ENCODE results near the gene DRAM2. TPM values are rescaled to one million over a fixed set of nuclear protein-coding genes. Genes with fewer than 3 reads are reported as not detected.

DRAM2 gene
- 39.2 and 53.8 TPM in 2 replicates for total RNA-seq (2014; rRNA removed; shearing (Covaris generic))

- DNase-seq (ENCODE audit: low read depth): peak; percentile 95
Observed at GRCh38 chr1:111139956-111140679, at the start of gene DRAM2, which contains the start of gene CEPT1. Gene DRAM2, minus strand, starts transcription at chr1:111140093. Its CDS starts 8,539 bp downstream, at chr1:111131554. Gene CEPT1, plus strand, starts transcription at chr1:111140223. Its CDS starts 7,492 bp downstream, at chr1:111147715.

- no peak for DNase-seq (ENCODE audit: low read depth)
Observed at GRCh38 chr1:111184663-111185062, 44.8 kb upstream of the DRAM2 start.

GRCh38 chr1:111183308-111184069 lies 43.6 kb upstream of the DRAM2 start:
- no peak for DNase-seq (ENCODE audit: low read depth)

- no peak for DNase-seq (ENCODE audit: low read depth)
Observed at GRCh38 chr1:111182052-111182451, 42.2 kb upstream of the DRAM2 start.

- DNase-seq (ENCODE audit: low read depth): no peak
Observed at GRCh38 chr1:111179968-111180533, 40.2 kb upstream of the DRAM2 start.

- DNase-seq (ENCODE audit: low read depth): peak; percentile 3
Observed at GRCh38 chr1:111176678-111177077, 36.8 kb upstream of the DRAM2 start.

GRCh38 chr1:111175349-111175748 lies 35.5 kb upstream of the DRAM2 start:
- DNase-seq (ENCODE audit: low read depth): no peak

- no peak for DNase-seq (ENCODE audit: low read depth)
Observed at GRCh38 chr1:111174070-111174469, 34.2 kb upstream of the DRAM2 start.

- DNase-seq (ENCODE audit: low read depth): no peak
Observed at GRCh38 chr1:111172463-111172862, 32.6 kb upstream of the DRAM2 start.

- DNase-seq (ENCODE audit: low read depth): no peak
Observed at GRCh38 chr1:111164151-111164550, 24.3 kb upstream of the DRAM2 start.

GRCh38 chr1:111163363-111163762 lies 23.5 kb upstream of the DRAM2 start:
- DNase-seq (ENCODE audit: low read depth): no peak

GRCh38 chr1:111162488-111162880 lies 22.6 kb upstream of the DRAM2 start:
- no peak for DNase-seq (ENCODE audit: low read depth)

GRCh38 chr1:111161843-111162487 lies 22.1 kb upstream of the DRAM2 start:
- no peak for DNase-seq (ENCODE audit: low read depth)

GRCh38 chr1:111157431-111157830 lies 17.5 kb upstream of the DRAM2 start:
- no peak for DNase-seq (ENCODE audit: low read depth)

- no peak for DNase-seq (ENCODE audit: low read depth)
Observed at GRCh38 chr1:111154021-111154999, 14.4 kb upstream of the DRAM2 start.

- DNase-seq (ENCODE audit: low read depth): no peak
Observed at GRCh38 chr1:111151838-111152237, 11.9 kb upstream of the DRAM2 start.

- no peak for DNase-seq (ENCODE audit: low read depth)
Observed at GRCh38 chr1:111148376-111148881, 8.5 kb upstream of the DRAM2 start.

- no peak for DNase-seq (ENCODE audit: low read depth)
Observed at GRCh38 chr1:111147948-111148347, 8.1 kb upstream of the DRAM2 start.

GRCh38 chr1:111145963-111146768 lies 6.3 kb upstream of the DRAM2 start:
- DNase-seq (ENCODE audit: low read depth): no peak

- no peak for DNase-seq (ENCODE audit: low read depth)
Observed at GRCh38 chr1:111145542-111145941, 5.6 kb upstream of the DRAM2 start.

Measured in M059J (cell line).